ENCODE results near the gene NISCH.

Gene NISCH

DNA sequence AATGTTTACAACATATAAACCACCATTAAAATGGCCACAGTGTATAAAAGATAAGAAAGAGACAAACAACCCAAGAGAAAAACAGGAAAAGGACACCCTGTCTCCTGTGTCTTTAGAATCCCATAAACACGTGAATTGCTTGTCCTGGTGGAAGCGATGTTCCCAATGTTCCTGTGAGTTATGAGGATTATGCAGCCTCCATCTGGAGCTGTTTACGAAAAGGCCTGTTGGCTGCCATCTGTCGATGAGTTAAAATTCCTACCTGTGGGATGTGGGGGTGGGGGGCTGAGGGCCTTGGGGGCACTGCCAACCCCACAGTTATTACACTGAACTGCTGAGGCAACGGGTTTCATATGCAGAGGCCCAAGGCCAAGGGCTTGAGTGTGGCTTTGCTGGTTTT, 13.6 kb downstream of the NISCH start:
- Histone ChIP-seq H4K8ac (ENCODE audit: low read depth, low read length) (no peak overlapping the region), H3K14ac (ENCODE audit: low read length) (no peak overlapping the region), H4K91ac (ENCODE audit: low read depth, low read length, poor library complexity) (no peak overlapping the region), H3K4ac (ENCODE audit: low read length) (no peak overlapping the region), H3K27me3 (ENCODE audit: control insufficient read depth in 3 of 3, insufficient read depth in 3 of 3, low read depth in 1 of 3, low read length in 3 of 3) (no peaks in the 10 kb centered on the region), H3K9me3 (replicated peaks in 1 of 2; ENCODE audit: control insufficient read depth in 2 of 2, insufficient read depth in 1 of 2, low read depth in 1 of 2, low read length in 2 of 2) (peaks cover 0 to 3% of the 10 kb centered on the region in 2 donors), H3K23ac (ENCODE audit: low read depth, low read length, poor library complexity) (no peak overlapping the region), H3K9ac (ENCODE audit: low read depth, low read length, poor library complexity) (no peak overlapping the region), H3K36me3 (replicated peaks in 1 of 2; ENCODE audit: control insufficient read depth in 2 of 2, insufficient read depth in 2 of 2, low read length in 2 of 2) (peaks cover 39 to 92% of the 10 kb centered on the region in 2 donors), H3K4me1 (ENCODE audit: control insufficient read depth in 2 of 2, insufficient read depth in 1 of 2, low read depth in 1 of 2, low read length in 2 of 2) (no peaks in the 10 kb centered on the region), H3K18ac (ENCODE audit: low read length) (no peak overlapping the region), H2AK5ac (ENCODE audit: low read depth, low read length) (no peak overlapping the region), H3K4me3 (ENCODE audit: low read length in 2 of 2) (no peak overlapping the region), H2BK5ac (ENCODE audit: low read length) (no peak overlapping the region), H2BK15ac (ENCODE audit: low read length) (no peak overlapping the region), H2BK12ac (ENCODE audit: low read length) (no peak overlapping the region), H2AFZ (ENCODE audit: low read length) (no peak overlapping the region), H3K79me1 (ENCODE audit: low read depth, low read length) (peaks cover 14% of the 10 kb centered on the region), H3K27ac (replicated peaks; ENCODE audit: low read length) (no peak overlapping the region), H2BK120ac (ENCODE audit: low read depth, low read length) (no peak overlapping the region), H3K4me2 (ENCODE audit: insufficient read depth, low read length, poor library complexity, severe bottlenecking) (no peak overlapping the region)
- no CpG with 5 or more reads among the region's 5 CpGs for WGBS, 2 donors (ENCODE audit: extremely low coverage in 2 of 2, insufficient read length in 2 of 2, insufficient replicate concordance in 1 of 2)
- DNase-seq (ENCODE audit: low spot score), result no peak

- Histone ChIP-seq H3K27me3 (ENCODE audit: control insufficient read depth in 3 of 3, insufficient read depth in 3 of 3, low read depth in 1 of 3, low read length in 3 of 3) (no peaks in the 10 kb centered on the region), H2AK5ac (ENCODE audit: low read depth, low read length) (no peak overlapping the region), H2BK5ac (ENCODE audit: low read length) (no peak overlapping the region), H4K8ac (ENCODE audit: low read depth, low read length) (no peak overlapping the region), H2AFZ (ENCODE audit: low read length) (no peak overlapping the region), H3K4ac (ENCODE audit: low read length) (no peak overlapping the region), H3K36me3 (replicated peaks in 1 of 2; ENCODE audit: control insufficient read depth in 2 of 2, insufficient read depth in 2 of 2, low read length in 2 of 2) (peaks cover 41 to 89% of the 10 kb centered on the region in 2 donors), H4K91ac (ENCODE audit: low read depth, low read length, poor library complexity) (no peak overlapping the region), H2BK15ac (ENCODE audit: low read length) (no peak overlapping the region), H3K14ac (ENCODE audit: low read length) (no peak overlapping the region), H3K27ac (replicated peaks; ENCODE audit: low read length) (no peak overlapping the region), H3K4me1 (ENCODE audit: control insufficient read depth in 2 of 2, insufficient read depth in 1 of 2, low read depth in 1 of 2, low read length in 2 of 2) (no peaks in the 10 kb centered on the region), H3K18ac (ENCODE audit: low read length) (no peak overlapping the region), H3K9me3 (replicated peaks in 1 of 2; ENCODE audit: control insufficient read depth in 2 of 2, insufficient read depth in 1 of 2, low read depth in 1 of 2, low read length in 2 of 2) (peaks cover 0 to 3% of the 10 kb centered on the region in 2 donors), H3K4me2 (ENCODE audit: insufficient read depth, low read length, poor library complexity, severe bottlenecking) (no peak overlapping the region), H2BK120ac (ENCODE audit: low read depth, low read length) (no peak overlapping the region), H3K79me1 (ENCODE audit: low read depth, low read length) (peaks cover 10% of the 10 kb centered on the region), H3K4me3 (ENCODE audit: low read length in 2 of 2) (no peak overlapping the region), H3K23ac (ENCODE audit: low read depth, low read length, poor library complexity) (no peak overlapping the region), H2BK12ac (ENCODE audit: low read length) (no peak overlapping the region), H3K9ac (ENCODE audit: low read depth, low read length, poor library complexity) (no peak overlapping the region)
- DNase-seq (ENCODE audit: low spot score), result no peak
- no CpG with 5 or more reads among the region's 4 CpGs for WGBS, 2 donors (ENCODE audit: extremely low coverage in 2 of 2, insufficient read length in 2 of 2, insufficient replicate concordance in 1 of 2)
Measured at GRCh38 chr3:52470920-52471319, 15.5 kb downstream of the NISCH start.

GRCh38 chr3:52471371-52472238, 16.2 kb downstream of the NISCH start:
- peaks cover 0 to 2% of the 10 kb centered on the region in 2 donors for H3K9me3 ChIP-seq (replicated peaks in 1 of 2; ENCODE audit: control insufficient read depth in 2 of 2, insufficient read depth in 1 of 2, low read depth in 1 of 2, low read length in 2 of 2)
- H2BK15ac ChIP-seq (ENCODE audit: low read length), result no peak overlapping the region
- no peak overlapping the region for H2AK5ac ChIP-seq (ENCODE audit: low read depth, low read length)
- no peak overlapping the region for H3K23ac ChIP-seq (ENCODE audit: low read depth, low read length, poor library complexity)
- H2BK120ac ChIP-seq (ENCODE audit: low read depth, low read length), result no peak overlapping the region
- no peak overlapping the region for H2AFZ ChIP-seq (ENCODE audit: low read length)
- peak overlapping the region; percentile 60 for H3K9ac ChIP-seq (ENCODE audit: low read depth, low read length, poor library complexity)
- H3K4me3 ChIP-seq (ENCODE audit: low read length in 2 of 2), result no peak overlapping the region
- no peak overlapping the region for H3K4ac ChIP-seq (ENCODE audit: low read length)
- no peak overlapping the region for H3K27ac ChIP-seq (replicated peaks; ENCODE audit: low read length)
- no peak overlapping the region for H3K4me2 ChIP-seq (ENCODE audit: insufficient read depth, low read length, poor library complexity, severe bottlenecking)
- H3K4me1 ChIP-seq (ENCODE audit: control insufficient read depth in 2 of 2, insufficient read depth in 1 of 2, low read depth in 1 of 2, low read length in 2 of 2), result no peaks in the 10 kb centered on the region
- no peak overlapping the region for H2BK5ac ChIP-seq (ENCODE audit: low read length)
- no peak overlapping the region for H4K91ac ChIP-seq (ENCODE audit: low read depth, low read length, poor library complexity)
- H3K36me3 ChIP-seq (replicated peaks in 1 of 2; ENCODE audit: control insufficient read depth in 2 of 2, insufficient read depth in 2 of 2, low read length in 2 of 2), result peaks cover 42 to 89% of the 10 kb centered on the region in 2 donors
- no CpG with 5 or more reads among the region's 26 CpGs for WGBS, 2 donors (ENCODE audit: extremely low coverage in 2 of 2, insufficient read length in 2 of 2, insufficient replicate concordance in 1 of 2)
- H3K27me3 ChIP-seq (ENCODE audit: control insufficient read depth in 3 of 3, insufficient read depth in 3 of 3, low read depth in 1 of 3, low read length in 3 of 3), result no peaks in the 10 kb centered on the region
- peaks cover 8% of the 10 kb centered on the region for H3K79me1 ChIP-seq (ENCODE audit: low read depth, low read length)
- H4K8ac ChIP-seq (ENCODE audit: low read depth, low read length), result no peak overlapping the region
- H2BK12ac ChIP-seq (ENCODE audit: low read length), result no peak overlapping the region
- no peak overlapping the region for H3K14ac ChIP-seq (ENCODE audit: low read length)
- DNase-seq (ENCODE audit: low spot score), result no peak
- peak overlapping the region; percentile 48 for H3K18ac ChIP-seq (ENCODE audit: low read length)

GRCh38 chr3:52472239-52473000, 17.0 kb downstream of the NISCH start:
- no CpG with 5 or more reads among the region's 14 CpGs for WGBS, 2 donors (ENCODE audit: extremely low coverage in 2 of 2, insufficient read length in 2 of 2, insufficient replicate concordance in 1 of 2)
- peaks cover 7% of the 10 kb centered on the region for H3K79me1 ChIP-seq (ENCODE audit: low read depth, low read length)
- no peak overlapping the region for H2BK12ac ChIP-seq (ENCODE audit: low read length)
- no peak overlapping the region for H2BK5ac ChIP-seq (ENCODE audit: low read length)
- no peak overlapping the region for H2AK5ac ChIP-seq (ENCODE audit: low read depth, low read length)
- DNase-seq (ENCODE audit: low spot score), result no peak
- no peak overlapping the region for H3K18ac ChIP-seq (ENCODE audit: low read length)
- H3K14ac ChIP-seq (ENCODE audit: low read length), result no peak overlapping the region
- peak overlapping the region in 1 of 2 donors; percentile 20 for H3K4me3 ChIP-seq (ENCODE audit: low read length in 2 of 2)
- H3K23ac ChIP-seq (ENCODE audit: low read depth, low read length, poor library complexity), result no peak overlapping the region
- peaks cover 44 to 90% of the 10 kb centered on the region in 2 donors for H3K36me3 ChIP-seq (replicated peaks in 1 of 2; ENCODE audit: control insufficient read depth in 2 of 2, insufficient read depth in 2 of 2, low read length in 2 of 2)
- H3K4ac ChIP-seq (ENCODE audit: low read length), result no peak overlapping the region
- no peak overlapping the region for H4K8ac ChIP-seq (ENCODE audit: low read depth, low read length)
- no peaks in the 10 kb centered on the region for H3K4me1 ChIP-seq (ENCODE audit: control insufficient read depth in 2 of 2, insufficient read depth in 1 of 2, low read depth in 1 of 2, low read length in 2 of 2)
- H2BK120ac ChIP-seq (ENCODE audit: low read depth, low read length), result no peak overlapping the region
- peaks cover 0 to 2% of the 10 kb centered on the region in 2 donors for H3K9me3 ChIP-seq (replicated peaks in 1 of 2; ENCODE audit: control insufficient read depth in 2 of 2, insufficient read depth in 1 of 2, low read depth in 1 of 2, low read length in 2 of 2)
- no peak overlapping the region for H3K9ac ChIP-seq (ENCODE audit: low read depth, low read length, poor library complexity)
- H3K4me2 ChIP-seq (ENCODE audit: insufficient read depth, low read length, poor library complexity, severe bottlenecking), result no peak overlapping the region
- no peak overlapping the region for H3K27ac ChIP-seq (replicated peaks; ENCODE audit: low read length)
- H4K91ac ChIP-seq (ENCODE audit: low read depth, low read length, poor library complexity), result no peak overlapping the region
- H2AFZ ChIP-seq (ENCODE audit: low read length), result no peak overlapping the region
- no peak overlapping the region for H2BK15ac ChIP-seq (ENCODE audit: low read length)
- H3K27me3 ChIP-seq (ENCODE audit: control insufficient read depth in 3 of 3, insufficient read depth in 3 of 3, low read depth in 1 of 3, low read length in 3 of 3), result no peaks in the 10 kb centered on the region

Measured in neuronal stem cell (in vitro differentiated cells).